ENCODE measurements around the gene ZNF512B.
"Not testable (repeated sequence)": the region's sequence is repeated elsewhere in the genome, so short reads cannot be mapped to it uniquely, and the experiment has no call there.

- TF ChIP-seq EZH2 (IDR thresholded peaks at IDR 0.05; ENCODE audit: insufficient read depth, poor library complexity, severe bottlenecking); EZH2phosphoT487 (IDR thresholded peaks at IDR 0.05; ENCODE audit: insufficient read depth, low read depth): not testable (repeated sequence)
Measured at GRCh38 chr20:63929473-63929883, 40.3 kb downstream of the ZNF512B start.
